Measurements from ENCODE around the gene PATJ. TPM values are rescaled to one million over a fixed set of nuclear protein-coding genes. Genes with fewer than 3 reads are reported as not detected.
A peak's percentile ranks its signal among the peaks of the same experiment; 100 is the strongest.

The PATJ gene
- total RNA-seq, 1 experiment from 2014 or later: 57.9 TPM

DNA sequence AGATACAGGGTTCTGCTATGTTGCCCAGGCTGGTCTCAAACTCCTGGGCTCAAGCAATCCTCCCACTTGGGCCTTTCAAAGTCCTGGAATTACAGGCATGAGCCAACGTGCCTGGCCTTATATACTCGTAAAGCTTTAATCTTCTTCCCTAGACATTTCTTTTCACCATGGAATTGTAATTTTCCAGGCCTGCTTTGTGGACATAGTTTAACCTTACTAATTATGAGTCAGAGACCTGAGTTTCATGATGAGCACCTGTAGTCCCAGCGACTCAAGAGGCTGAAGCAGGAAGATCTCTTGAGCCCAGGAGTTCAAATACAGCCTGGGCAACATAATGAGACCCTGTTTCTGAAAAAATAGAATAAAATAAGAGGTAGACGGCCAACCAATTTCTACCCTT lies 12.3 kb downstream of the PATJ start:
- ChIA-PET CTCF (no interaction called here), POLR2A (interaction anchor here (0.6 kb wide), 1 partner anchor 75 kb away, joined by 3 read pairs; no protein-coding TSS in a partner anchor)
- H3K9me3 Mint-ChIP-seq: no peaks in the 10 kb centered on the region
- no peak overlapping the region for H3K4me3 Mint-ChIP-seq
- H3K27ac Mint-ChIP-seq: no peak overlapping the region
- H3K4me1 Mint-ChIP-seq: peaks cover 37% of the 10 kb centered on the region
- peaks cover 3% of the 10 kb centered on the region; the same call in 1 of the 2 replicates for H3K36me3 Mint-ChIP-seq
- H3K27me3 Mint-ChIP-seq (ENCODE audit: low read depth): no peaks in the 10 kb centered on the region
- TF ChIP-seq HMGA2 (CRISPR knock-in tag; IDR thresholded peaks at IDR 0.05) (no peak), ZNF121 (CRISPR knock-in tag; IDR thresholded peaks at IDR 0.05) (no peak), ZNF416 (CRISPR knock-in tag; IDR thresholded peaks at IDR 0.05) (no peak), GRHL2 (CRISPR knock-in tag; IDR thresholded peaks at IDR 0.05; ENCODE audit: insufficient replicate concordance, severe bottlenecking) (no peak), FOXK1 (CRISPR knock-in tag; IDR thresholded peaks at IDR 0.05) (no peak), ATF1 (CRISPR knock-in tag; IDR thresholded peaks at IDR 0.05) (no peak), ZNF396 (CRISPR knock-in tag; IDR thresholded peaks at IDR 0.05; ENCODE audit: borderline replicate concordance) (no peak), SMAD4 (CRISPR knock-in tag; IDR thresholded peaks at IDR 0.05) (no peak), FOXP1 (CRISPR knock-in tag; IDR thresholded peaks at IDR 0.05; ENCODE audit: borderline replicate concordance) (no peak), EMX1 (CRISPR knock-in tag; IDR thresholded peaks at IDR 0.05) (no peak), ZNF219 (CRISPR knock-in tag; IDR thresholded peaks at IDR 0.05; ENCODE audit: borderline replicate concordance) (no peak), NFATC4 (CRISPR knock-in tag; IDR thresholded peaks at IDR 0.05) (no peak), ZNF138 (CRISPR knock-in tag; conservative IDR thresholded peaks at IDR 0.05) (no peak), ELF4 (CRISPR knock-in tag; IDR thresholded peaks at IDR 0.05; ENCODE audit: low read depth) (no peak), NFYB (CRISPR knock-in tag; conservative IDR thresholded peaks at IDR 0.05; ENCODE audit: low read depth) (no peak)
- TF ChIP-seq, protein P1, sequence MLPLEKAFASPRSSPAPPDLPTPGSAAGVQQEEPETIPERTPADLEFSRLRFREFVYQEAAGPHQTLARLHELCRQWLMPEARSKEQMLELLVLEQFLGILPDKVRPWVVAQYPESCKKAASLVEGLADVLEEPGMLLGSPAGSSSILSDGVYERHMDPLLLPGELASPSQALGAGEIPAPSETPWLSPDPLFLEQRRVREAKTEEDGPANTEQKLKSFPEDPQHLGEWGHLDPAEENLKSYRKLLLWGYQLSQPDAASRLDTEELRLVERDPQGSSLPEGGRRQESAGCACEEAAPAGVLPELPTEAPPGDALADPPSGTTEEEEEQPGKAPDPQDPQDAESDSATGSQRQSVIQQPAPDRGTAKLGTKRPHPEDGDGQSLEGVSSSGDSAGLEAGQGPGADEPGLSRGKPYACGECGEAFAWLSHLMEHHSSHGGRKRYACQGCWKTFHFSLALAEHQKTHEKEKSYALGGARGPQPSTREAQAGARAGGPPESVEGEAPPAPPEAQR (CRISPR knock-in tag; IDR thresholded peaks at IDR 0.05): no peak
- no peak for DNase-seq (ENCODE audit: low spot score)
- no peak for ATAC-seq

DNA sequence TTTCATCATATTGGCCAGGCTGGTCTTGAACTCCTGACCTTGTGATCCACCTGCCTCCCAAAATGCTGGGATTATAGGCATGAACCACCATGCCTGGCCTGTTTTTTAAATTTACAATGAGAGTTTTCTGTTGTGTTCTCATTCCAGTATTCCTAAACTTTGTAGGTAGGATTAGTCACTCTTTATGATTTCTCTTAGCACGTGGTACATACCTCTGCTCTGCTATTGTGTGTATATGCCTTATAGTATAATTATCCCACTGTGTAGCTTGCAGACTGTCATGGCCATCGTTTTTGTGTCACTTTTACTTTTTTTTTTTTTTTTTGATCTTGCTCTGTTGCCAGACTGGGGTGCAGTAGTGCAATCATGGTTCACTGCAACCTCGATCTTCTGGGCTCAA lies 14.5 kb downstream of the PATJ start:
- ChIA-PET POLR2A (no interaction called here), CTCF (no interaction called here)
- Mint-ChIP-seq H3K4me3 (no peak overlapping the region), H3K27ac (peak overlapping the region; percentile 29; the same call in 1 of the 2 replicates), H3K4me1 (peaks cover 37% of the 10 kb centered on the region), H3K36me3 (peaks cover 3% of the 10 kb centered on the region; the same call in 1 of the 2 replicates), H3K9me3 (no peaks in the 10 kb centered on the region), H3K27me3 (ENCODE audit: low read depth) (no peaks in the 10 kb centered on the region)
- ATAC-seq (no peak), DNase-seq (ENCODE audit: low spot score) (no peak)
- TF ChIP-seq, protein P2, sequence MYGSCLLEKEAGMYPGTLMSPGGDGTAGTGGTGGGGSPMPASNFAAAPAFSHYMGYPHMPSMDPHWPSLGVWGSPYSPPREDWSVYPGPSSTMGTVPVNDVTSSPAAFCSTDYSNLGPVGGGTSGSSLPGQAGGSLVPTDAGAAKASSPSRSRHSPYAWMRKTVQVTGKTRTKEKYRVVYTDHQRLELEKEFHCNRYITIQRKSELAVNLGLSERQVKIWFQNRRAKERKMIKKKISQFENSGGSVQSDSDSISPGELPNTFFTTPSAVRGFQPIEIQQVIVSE (CRISPR knock-in tag; IDR thresholded peaks at IDR 0.05; ENCODE audit: borderline replicate concordance): no peak
- TF ChIP-seq ZNF317 (CRISPR knock-in tag; IDR thresholded peaks at IDR 0.05; ENCODE audit: borderline replicate concordance, low read depth): no peak
- no peak for TF ChIP-seq OVOL2 (CRISPR knock-in tag; IDR thresholded peaks at IDR 0.05; ENCODE audit: borderline replicate concordance)
- no peak for TF ChIP-seq ESRRA (CRISPR knock-in tag; IDR thresholded peaks at IDR 0.05; ENCODE audit: borderline replicate concordance)
- TF ChIP-seq SMAD4 (CRISPR knock-in tag; IDR thresholded peaks at IDR 0.05): no peak
- TF ChIP-seq, protein P3, sequence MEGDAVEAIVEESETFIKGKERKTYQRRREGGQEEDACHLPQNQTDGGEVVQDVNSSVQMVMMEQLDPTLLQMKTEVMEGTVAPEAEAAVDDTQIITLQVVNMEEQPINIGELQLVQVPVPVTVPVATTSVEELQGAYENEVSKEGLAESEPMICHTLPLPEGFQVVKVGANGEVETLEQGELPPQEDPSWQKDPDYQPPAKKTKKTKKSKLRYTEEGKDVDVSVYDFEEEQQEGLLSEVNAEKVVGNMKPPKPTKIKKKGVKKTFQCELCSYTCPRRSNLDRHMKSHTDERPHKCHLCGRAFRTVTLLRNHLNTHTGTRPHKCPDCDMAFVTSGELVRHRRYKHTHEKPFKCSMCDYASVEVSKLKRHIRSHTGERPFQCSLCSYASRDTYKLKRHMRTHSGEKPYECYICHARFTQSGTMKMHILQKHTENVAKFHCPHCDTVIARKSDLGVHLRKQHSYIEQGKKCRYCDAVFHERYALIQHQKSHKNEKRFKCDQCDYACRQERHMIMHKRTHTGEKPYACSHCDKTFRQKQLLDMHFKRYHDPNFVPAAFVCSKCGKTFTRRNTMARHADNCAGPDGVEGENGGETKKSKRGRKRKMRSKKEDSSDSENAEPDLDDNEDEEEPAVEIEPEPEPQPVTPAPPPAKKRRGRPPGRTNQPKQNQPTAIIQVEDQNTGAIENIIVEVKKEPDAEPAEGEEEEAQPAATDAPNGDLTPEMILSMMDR (IDR thresholded peaks at IDR 0.05): no peak
- TF ChIP-seq, protein P4, sequence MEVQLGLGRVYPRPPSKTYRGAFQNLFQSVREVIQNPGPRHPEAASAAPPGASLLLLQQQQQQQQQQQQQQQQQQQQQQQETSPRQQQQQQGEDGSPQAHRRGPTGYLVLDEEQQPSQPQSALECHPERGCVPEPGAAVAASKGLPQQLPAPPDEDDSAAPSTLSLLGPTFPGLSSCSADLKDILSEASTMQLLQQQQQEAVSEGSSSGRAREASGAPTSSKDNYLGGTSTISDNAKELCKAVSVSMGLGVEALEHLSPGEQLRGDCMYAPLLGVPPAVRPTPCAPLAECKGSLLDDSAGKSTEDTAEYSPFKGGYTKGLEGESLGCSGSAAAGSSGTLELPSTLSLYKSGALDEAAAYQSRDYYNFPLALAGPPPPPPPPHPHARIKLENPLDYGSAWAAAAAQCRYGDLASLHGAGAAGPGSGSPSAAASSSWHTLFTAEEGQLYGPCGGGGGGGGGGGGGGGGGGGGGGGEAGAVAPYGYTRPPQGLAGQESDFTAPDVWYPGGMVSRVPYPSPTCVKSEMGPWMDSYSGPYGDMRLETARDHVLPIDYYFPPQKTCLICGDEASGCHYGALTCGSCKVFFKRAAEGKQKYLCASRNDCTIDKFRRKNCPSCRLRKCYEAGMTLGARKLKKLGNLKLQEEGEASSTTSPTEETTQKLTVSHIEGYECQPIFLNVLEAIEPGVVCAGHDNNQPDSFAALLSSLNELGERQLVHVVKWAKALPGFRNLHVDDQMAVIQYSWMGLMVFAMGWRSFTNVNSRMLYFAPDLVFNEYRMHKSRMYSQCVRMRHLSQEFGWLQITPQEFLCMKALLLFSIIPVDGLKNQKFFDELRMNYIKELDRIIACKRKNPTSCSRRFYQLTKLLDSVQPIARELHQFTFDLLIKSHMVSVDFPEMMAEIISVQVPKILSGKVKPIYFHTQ (CRISPR knock-in tag; IDR thresholded peaks at IDR 0.05): no peak
- TF ChIP-seq JAZF1 (CRISPR knock-in tag; IDR thresholded peaks at IDR 0.05): no peak
- TF ChIP-seq, protein P5, sequence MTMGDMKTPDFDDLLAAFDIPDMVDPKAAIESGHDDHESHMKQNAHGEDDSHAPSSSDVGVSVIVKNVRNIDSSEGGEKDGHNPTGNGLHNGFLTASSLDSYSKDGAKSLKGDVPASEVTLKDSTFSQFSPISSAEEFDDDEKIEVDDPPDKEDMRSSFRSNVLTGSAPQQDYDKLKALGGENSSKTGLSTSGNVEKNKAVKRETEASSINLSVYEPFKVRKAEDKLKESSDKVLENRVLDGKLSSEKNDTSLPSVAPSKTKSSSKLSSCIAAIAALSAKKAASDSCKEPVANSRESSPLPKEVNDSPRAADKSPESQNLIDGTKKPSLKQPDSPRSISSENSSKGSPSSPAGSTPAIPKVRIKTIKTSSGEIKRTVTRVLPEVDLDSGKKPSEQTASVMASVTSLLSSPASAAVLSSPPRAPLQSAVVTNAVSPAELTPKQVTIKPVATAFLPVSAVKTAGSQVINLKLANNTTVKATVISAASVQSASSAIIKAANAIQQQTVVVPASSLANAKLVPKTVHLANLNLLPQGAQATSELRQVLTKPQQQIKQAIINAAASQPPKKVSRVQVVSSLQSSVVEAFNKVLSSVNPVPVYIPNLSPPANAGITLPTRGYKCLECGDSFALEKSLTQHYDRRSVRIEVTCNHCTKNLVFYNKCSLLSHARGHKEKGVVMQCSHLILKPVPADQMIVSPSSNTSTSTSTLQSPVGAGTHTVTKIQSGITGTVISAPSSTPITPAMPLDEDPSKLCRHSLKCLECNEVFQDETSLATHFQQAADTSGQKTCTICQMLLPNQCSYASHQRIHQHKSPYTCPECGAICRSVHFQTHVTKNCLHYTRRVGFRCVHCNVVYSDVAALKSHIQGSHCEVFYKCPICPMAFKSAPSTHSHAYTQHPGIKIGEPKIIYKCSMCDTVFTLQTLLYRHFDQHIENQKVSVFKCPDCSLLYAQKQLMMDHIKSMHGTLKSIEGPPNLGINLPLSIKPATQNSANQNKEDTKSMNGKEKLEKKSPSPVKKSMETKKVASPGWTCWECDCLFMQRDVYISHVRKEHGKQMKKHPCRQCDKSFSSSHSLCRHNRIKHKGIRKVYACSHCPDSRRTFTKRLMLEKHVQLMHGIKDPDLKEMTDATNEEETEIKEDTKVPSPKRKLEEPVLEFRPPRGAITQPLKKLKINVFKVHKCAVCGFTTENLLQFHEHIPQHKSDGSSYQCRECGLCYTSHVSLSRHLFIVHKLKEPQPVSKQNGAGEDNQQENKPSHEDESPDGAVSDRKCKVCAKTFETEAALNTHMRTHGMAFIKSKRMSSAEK (CRISPR knock-in tag; IDR thresholded peaks at IDR 0.05; ENCODE audit: borderline replicate concordance): no peak
- no peak for TF ChIP-seq NR1H2 (CRISPR knock-in tag; IDR thresholded peaks at IDR 0.05)
- TF ChIP-seq, protein P6, sequence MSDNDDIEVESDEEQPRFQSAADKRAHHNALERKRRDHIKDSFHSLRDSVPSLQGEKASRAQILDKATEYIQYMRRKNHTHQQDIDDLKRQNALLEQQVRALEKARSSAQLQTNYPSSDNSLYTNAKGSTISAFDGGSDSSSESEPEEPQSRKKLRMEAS (CRISPR knock-in tag; IDR thresholded peaks at IDR 0.05): no peak
- TF ChIP-seq NR2C2 (CRISPR knock-in tag; IDR thresholded peaks at IDR 0.05): no peak

Data from WTC11 (cell line).